HG02943 (cell line): ENCODE data around the gene SLC6A6.
"Not testable (repeated sequence)": the region's sequence is repeated elsewhere in the genome, so short reads cannot be mapped to it uniquely, and the experiment has no call there.

Source experiments
- ATAC-seq: cut with Tn5 transposase; IDR thresholded peaks from one replicate; pipeline ENCODE4 v1.9.1; 2021; ENCODE audit warnings: mild to moderate bottlenecking, low read depth, moderate library complexity; ENCODE audit not compliant: unreplicated experiment

The SLC6A6 gene

DNA sequence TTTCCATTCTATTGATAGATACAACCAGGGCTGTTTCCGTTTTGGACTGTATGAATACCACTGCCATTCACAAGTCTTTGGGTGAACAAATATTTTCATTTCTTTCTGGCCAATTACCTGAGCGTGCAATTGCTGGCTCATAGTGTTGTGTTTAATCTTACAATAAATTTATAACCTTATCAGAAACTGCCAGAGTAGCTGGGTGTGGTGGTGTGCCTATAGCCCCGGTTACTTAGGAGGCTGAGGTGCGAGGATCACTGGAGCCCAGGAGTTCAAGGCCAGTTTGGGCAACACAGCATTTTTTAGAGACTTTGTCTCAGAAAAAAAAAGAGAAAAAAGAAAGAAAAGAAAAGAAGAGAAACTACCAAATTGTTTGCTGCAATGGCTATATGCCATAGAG lies 5.4 kb upstream of the SLC6A6 start:
- no peak for ATAC-seq

DNA sequence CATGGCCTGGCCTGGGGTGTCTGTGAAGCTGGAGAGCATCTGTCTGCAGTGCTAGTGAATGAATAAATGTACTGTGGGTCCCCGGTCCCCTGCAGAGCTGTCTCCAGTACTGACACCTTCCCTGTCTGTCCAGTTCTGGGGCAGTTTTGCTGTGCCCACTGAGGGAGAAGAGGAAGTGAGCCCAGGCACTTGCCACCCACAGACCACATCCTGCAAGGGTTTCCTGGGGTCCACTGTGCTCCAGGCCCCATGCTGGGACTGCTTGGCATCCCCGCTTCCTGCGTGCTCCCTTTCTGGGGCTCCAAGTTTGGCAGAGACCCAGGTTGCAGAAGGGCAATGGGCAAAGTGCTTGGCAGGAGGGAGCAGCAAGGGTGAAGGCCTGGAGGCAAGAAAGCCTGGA lies 4.9 kb upstream of the SLC6A6 start:
- no peak for ATAC-seq

DNA sequence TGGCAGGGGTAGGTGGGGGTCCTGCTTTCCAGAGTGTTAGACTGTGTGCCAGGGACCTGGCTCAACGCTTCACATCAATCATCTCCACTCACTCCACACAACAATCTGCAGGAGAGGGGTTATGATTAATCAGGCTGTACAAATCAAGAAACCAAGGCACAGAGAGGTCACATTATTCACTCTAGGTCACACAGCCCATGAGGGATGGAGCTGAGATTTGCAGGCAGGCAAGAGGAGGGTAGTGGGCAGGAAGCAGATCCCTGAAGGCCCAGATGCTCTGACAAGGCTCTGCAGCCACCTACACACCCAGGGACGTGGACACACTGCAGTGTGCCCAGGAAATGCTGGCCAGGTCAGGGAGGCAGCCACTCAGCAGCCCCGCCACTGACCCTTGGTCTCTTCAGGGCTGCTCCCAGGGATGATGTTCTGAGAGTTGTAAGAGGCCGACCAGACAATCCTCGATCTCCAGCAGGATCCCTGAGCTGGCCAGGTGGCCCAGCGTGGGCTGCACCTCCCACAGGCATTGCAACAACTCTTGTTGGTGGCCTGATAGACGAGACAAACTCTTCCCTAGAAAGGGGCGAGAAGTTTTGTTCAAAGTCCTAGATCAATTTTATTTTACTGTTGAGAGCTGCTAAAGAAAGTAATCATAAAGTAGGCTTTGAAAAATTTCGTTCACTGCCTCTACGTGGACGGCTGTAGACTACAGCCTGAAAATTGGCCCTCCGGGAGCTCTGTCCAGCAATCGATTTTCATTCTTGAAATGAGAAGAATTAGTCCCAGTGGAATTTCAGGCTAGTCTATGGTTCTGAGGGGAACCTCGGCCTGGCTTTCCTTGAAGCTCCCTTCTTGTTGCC lies 4.2 kb upstream of the SLC6A6 start:
- ATAC-seq: no peak

DNA sequence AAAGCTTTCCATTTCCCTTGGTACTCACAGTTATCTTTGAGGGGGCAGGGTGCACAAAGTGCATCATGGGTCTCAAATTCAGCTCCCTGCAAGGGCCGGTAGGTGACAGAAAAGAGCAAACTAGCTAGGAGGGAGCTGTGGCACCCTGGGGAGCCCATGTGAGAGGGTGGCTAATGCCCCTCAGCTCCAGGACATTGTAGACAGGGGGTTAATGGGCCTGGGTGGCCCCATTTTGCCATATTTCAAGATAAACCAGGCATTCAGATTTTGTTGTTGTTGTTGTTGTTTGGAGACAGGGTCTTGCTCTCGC lies 3.7 kb upstream of the SLC6A6 start:
- no peak for ATAC-seq

DNA sequence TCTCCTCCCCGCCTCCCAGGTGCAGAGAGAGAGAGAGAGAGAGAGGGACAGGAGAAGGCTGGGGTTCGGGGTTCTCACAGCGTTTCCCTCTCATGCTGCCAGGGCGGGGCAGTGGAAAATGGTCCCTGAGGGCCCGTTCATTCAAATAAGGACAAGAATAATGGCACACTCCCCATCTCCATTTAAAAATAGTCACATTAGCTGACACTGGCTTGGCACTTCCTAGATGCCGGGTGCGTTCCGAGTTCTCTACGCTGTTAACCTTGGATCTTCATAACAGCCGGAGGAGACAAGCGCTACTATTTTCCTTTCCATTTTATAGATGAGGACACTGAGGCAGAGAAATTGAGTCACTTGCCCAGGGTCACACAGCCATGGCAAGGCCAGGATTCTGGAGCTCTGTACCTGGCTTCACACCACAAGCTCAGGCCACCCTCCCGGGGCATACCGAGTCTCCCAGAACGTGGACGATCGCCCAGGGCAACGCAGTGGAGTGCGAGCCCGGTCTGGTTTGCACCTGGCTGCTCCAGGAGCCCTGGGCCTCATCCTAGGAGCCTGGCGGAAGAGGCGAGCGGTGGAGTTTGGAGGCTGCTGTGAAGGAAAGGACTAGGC lies 608 bp upstream of the SLC6A6 start:
- no peak for ATAC-seq

DNA sequence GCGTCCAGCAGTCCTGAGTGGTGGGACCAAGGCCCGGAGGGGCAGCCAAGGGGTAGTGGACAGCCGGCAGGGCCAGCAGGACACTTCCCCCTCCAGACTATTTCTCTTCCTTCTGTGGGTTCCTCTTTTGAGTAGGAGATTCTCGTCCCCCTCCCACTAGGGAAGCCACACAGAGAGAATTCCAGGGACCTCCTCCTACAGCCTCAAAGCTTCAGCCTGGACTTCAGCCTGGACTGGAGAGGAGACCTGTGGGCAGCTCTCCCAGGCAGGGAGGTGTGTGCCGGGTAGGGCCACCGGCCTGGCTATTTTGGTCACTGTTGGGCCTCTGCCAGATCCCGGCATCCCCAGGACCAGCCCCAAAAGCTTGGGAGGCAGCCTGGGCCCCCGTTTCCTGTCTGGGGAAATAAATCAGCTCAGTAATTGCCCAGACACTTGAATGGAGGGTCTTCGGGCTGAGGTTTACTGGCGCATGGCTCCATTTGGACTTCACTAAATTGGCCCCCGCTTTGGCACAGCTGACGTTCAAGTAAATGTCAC lies 1.3 kb downstream of the SLC6A6 start:
- ATAC-seq: no peak

DNA sequence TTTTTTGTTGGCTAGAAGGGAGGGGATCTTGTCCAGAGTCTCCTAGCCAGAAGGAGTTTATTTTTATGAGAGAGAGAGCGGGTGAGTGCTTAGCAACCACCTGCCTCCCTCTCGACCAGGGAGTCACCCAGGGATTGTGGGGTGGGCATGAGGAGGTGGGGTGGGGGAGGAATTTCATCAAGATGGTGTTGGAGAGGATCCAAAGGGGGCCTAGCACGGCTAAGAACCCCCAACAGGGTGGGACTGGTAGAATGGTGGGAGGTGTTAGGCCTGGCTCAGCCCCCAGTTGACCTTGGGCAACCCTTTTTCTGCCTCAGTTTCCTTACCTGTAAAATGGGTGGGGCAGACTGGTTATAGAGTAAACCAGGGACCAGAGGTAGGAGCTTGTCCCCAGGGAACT lies 1.8 kb downstream of the SLC6A6 start:
- ATAC-seq: no peak

DNA sequence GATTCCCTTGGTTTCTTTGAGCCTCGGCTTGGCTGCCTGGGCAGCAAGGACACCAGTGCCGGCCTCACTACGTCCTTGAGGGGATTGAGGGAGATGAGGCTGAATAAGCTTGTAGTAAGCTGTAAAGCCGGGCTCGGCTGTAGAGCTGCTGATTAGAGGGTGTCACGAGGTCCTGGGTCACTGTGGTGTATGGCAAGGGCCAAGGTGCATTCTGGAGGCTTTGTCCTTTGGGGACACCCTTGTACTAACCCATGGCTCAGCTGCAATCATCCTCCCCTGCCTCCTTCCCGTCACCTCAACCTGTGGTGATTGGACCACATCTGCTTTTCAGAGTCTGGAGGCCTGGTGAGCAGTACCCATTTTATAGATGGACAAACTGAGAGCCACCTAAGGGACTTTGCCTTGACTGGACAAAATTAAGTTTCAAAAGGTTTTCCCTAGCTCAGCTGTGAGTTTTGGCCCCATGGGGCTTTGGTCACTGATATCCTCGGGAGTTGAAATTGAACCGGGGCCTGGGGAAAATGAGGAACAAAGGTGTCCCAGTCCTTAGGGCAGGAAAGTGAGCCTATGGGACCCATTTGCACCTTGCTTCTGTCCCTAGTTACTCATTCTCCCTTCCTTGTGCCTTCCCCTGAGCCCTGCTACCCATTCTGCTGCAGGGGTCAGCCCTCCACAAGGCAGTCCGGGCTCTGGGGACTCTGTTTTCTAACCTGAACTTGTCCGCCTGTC lies 2.4 kb downstream of the SLC6A6 start:
- ATAC-seq: no peak

DNA sequence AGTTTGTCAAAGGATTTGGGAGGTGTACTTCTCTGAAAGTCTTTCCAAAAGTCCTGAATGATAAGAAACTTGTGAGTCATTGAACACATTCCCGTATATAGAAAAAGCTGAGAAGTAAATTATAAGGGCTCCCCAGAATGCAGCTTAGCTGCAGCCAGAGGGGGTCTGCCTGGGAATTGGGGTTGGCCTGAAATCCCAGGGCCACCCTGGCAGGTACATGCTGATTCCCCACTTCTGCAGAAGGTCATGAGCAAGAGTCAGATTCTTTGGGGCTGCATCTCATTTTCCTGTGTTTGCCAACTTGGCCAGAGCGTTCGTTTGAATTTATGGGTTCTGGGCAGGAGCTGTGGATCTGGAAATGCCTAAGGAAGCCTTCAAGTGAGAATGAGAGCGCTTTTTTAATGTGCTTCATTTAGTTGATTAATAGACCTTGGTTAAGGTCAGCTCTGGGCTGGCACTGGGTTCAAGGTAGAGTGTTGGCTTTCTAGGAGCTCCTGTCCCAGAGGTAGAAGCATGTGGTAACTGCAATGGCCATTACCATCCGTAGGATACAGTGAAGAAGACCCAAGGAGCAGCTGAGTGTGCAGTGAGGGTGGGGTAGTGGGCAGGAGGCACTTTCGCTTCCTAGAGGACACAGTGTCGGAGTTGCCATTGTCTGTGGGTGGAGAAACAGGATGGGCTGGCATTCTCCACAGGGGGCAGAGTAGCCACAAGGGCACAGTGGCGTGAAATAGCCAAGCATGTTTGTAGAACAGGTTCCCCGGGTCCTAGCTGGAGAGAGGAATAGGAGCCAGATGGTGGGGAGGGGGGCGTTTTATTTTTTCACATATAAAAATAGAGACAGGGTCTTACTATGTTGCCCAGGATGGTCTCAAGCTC lies 3.2 kb downstream of the SLC6A6 start:
- ATAC-seq: no peak

DNA sequence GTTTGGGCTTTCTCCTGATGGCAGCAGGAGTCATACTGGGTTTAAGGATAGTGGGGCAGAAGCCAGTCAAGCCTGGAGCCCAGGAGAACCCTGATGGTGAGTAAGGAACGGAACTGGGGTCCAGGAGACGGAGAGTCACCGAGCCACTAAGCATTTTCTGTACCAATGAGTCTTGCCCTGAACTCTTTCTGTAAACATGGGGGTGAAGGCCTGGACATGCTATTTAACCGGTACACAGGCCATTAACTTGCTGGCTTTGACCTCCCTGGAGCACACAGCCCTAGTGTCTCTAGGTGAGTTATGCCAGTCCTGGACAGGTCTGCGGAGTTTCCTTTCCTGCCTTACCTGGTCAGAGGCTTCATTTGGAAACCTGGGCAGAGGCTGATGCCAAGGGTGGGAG lies 3.9 kb downstream of the SLC6A6 start:
- ATAC-seq: no peak

DNA sequence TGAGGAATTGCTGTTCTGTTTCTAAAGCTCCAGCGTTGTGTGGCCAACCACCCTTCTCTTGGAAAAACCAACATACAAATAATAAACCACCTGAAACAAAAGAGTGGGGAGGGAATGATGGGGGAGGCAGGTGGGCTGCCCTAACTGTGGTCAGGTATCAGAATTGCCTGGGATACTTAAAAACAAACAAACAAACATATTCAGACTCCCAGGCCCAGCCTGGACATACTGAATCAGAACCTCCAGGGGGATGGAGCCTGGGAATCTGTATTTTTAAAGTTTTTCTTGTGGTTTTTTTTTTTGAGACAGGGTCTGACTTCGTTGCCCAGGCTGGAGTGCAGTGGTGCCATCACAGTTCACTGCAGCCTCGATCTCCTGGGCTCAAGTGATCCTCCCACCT lies 4.4 kb downstream of the SLC6A6 start:
- no peak for ATAC-seq

DNA sequence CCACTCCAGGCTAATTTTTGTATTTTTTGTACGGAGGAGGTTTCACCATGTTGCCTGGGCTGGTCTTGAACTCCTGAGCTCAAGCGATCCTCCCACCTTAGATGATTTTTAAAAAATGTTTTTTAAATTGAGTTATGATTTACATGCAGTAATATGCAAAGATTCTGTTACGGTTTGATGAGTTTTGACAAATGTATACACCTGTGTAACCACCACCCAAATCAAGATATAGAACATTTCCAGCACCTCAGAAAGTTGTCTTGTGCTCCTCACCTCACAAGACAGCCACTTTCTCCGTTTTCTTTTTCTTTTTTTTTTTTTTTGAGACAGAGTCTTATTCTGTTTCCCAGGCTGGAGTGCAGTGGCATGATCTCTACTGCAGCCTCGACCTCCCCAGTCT lies 4.8 kb downstream of the SLC6A6 start:
- no peak for ATAC-seq

DNA sequence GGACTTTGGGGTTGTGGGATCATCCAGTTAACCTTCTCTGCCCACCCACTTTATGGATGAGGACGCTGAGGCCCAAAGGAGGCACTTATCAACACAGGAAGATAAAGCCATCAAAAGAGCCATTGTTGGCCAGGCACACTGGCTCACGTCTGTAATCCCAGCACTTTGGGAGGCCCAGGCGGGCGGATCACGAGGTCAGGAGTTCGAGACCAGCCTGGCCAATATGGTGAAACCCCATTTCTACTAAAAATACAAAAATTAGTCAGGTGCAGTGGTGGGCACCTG lies 7.3 kb downstream of the SLC6A6 start:
- not testable (repeated sequence) for ATAC-seq

DNA sequence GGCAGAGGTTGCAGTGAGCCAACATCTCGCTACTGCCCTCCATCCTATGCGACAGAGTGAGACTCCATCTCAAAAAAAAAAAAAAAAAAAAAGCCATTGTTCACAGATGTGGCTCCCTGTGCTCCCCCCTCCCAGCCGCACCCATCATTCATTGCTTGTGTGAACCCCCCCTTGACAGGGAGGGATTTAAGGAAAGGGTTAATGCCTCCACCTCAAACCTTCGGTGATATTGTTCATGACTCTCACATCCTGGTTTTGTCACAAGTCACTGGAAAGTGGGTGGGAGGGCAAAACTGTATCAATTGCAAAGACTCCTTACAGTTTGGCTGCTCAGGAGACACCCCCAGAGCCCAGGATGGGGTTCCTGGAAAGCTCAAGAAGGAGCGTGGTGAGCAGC lies 7.7 kb downstream of the SLC6A6 start:
- no peak for ATAC-seq

DNA sequence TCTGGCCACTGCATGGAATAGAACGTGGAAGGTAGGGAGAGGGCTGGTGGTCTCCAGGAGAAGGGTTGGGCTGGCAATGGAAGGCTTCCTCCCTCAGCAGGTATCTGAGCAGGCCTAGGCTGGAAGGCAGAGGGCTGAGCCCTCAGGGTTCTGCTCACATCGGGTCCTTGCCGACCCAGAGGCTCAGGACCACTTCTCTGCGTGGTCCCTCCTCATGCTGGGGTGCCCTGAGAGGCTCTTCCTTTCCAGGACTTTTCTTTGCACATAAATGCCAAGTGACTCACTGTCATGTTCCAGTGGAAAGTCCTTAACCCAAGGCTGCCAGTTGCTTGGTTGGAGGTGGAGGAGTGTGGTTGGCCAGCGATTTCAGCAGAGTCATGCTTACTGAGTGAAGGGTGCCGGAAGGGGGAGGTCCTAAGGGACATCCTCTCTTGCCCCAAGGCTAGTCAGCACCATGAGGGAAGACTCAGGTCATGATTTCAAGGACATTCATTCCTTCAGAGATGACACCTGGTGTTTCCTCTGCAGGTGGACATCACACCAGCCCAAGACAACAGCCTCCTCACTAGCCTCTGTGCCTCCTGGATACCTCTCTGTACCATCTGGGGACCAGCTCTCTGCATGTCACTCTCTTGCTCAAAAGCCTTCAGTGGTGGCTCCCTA lies 8.2 kb downstream of the SLC6A6 start:
- no peak for ATAC-seq

DNA sequence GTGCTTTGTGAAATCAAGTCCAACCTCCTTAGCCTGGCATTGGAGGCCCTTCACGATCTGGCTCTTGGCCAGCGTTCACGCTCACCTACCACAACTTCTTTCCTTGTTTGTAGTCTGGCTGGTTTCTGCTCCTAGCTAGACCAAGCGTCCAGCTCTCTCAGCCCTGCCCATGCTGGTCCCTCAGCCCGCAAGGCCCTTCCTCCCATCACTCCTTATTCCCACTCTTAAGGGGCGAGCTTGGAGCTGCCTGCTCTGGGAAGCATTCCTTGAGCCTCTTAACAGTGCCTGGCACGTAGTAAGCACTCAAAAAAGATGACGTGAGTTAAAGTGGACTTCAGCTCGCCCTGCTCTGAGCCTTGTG lies 8.7 kb downstream of the SLC6A6 start:
- ATAC-seq: no peak

DNA sequence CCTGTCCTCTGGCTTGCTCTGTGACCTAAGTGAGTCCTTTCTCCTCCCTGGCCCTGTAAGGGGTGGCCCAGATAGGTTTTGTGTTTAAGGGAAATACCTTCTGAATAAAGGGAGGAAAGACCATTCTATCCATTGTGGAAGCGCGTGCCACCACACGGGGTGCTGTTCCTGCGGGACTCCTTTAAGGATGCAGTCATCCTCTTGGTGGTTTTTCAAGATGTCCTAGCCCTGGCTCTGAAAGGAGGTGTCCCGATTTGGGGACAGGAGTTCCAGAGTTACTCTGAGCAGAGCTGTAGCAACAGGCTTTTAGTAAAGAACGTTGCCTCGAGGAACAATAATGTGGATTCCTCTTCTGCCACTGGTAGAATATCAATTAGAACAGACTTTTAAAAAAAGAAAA lies 9.6 kb downstream of the SLC6A6 start:
- no peak for ATAC-seq

DNA sequence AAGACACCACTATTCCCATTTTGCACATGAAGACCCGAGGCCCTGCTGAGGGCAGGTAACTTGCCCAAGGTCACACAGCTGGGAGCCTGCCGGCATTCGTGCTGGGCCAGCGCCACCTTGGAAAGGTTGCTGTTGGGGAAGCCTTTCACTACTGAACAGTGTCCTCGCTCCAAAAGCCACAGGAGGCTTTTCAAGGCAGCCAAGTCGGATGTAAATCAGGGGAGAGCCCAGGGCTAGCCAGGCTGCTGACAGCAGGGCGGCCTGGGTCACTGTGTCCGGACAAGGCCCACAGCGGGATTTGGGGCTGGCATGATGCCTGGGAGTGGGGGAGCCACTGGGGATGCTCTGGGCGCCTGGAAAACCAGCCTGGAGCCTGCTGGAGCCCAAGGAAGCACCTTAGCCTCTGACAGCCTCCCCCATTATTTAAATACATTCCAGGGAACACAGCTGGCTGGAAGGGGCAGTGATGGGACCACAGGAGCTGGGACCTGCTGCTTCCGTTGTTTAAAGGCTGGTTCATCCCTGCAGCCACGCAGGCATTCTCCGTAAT lies 10.5 kb downstream of the SLC6A6 start:
- no peak for ATAC-seq

DNA sequence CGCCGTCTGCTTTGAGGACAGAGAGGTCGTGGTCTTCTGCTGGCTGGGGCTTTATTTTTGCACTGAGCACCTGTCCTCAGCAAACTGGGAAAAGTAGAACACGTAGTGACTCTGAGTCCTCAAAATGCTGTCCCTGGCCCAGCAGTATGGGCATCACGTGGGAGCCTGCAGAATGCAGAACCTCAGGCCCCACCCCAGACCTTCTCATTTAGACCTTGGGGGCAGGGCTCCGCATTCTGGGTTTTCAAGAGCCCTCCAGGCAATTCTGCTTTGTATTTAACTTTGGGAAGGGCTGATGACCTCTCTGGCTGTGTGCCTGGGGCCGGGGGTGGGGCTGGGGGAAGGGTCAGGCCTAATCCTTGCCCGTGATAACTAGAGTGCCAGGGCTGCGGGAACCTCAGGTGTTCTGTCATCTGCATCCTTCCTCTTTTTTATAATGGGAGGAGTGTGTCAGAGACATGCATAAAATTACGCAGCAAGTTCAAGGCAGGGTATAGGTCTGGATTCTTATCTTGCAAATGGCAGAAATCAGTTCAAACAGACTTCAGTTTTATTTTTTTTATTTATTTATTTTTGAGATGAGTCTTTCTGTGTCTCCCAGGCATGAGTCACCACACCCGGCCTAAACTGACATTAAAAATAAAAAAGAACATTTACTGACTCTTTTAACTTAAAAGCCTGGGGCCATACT lies 11.1 kb downstream of the SLC6A6 start:
- no peak for ATAC-seq
